Hematopoietic multipotent progenitor cell treated with erythropoietin and hydrocortisone succinate and interleukin-3 and kit ligand, for 17 days (in vitro differentiated cells): ENCODE measurements around the gene DUSP8.
A peak's percentile ranks its signal among the peaks of the same experiment; 100 is the strongest.
"Not testable (repeated sequence)": the region's sequence is repeated elsewhere in the genome, so short reads cannot be mapped to it uniquely, and the experiment has no call there.

ENCODE experiments used
- DNase-seq: peaks from one replicate; pipeline ENCODE4 v3.0.0-alpha.2; 2015; ENCODE audit warnings: low spot score

DUSP8 gene, protein sequence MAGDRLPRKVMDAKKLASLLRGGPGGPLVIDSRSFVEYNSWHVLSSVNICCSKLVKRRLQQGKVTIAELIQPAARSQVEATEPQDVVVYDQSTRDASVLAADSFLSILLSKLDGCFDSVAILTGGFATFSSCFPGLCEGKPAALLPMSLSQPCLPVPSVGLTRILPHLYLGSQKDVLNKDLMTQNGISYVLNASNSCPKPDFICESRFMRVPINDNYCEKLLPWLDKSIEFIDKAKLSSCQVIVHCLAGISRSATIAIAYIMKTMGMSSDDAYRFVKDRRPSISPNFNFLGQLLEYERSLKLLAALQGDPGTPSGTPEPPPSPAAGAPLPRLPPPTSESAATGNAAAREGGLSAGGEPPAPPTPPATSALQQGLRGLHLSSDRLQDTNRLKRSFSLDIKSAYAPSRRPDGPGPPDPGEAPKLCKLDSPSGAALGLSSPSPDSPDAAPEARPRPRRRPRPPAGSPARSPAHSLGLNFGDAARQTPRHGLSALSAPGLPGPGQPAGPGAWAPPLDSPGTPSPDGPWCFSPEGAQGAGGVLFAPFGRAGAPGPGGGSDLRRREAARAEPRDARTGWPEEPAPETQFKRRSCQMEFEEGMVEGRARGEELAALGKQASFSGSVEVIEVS

DNA sequence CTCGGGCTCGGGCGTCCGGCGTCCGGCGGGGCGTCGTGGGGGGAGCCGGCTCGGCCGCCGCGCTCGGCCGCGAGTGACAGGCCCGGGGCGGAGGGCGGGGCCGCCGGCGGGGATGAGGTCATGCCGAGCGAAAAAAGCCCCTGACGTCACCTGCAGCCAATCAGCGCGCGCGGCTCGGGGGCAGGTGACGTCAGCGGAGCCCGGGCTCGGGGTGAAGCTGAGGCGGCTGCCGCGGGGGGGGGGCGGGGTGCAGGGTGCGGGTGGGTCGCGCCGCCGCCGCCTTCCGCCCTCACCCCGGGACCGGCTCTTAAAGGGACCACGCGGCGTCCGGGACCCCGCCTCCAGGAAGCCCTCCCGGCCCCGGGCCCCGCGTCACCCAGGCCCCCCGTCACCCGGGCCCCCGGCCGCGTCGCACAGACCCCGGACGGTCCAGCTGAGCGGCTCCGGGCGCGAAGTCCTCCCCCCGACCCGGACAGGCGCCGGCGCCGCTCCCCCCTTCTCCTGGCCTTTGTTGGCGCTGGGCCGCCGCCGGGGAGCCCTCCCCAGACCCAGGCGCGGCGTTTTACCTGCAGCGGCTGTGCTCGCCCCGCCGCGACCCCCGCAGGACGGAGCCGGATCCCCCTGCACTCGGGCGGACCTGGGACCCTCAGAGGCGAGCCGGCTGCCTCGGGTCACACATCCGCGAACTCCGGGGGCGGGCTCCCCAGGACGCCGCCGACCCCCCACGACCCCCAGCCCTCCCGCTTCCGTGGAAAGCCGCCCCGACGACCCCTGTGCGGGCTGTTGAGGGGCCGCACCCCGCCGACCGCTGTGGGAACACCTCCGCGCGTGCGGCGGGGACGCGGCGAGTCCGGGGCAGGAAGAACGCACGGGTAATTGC is at the start of gene DUSP8:
TSS of gene DUSP8 (minus strand) at position 75 of the 880 bp plus-strand sequence. CDS start 6,445 bp downstream, outside the sequence.
- peak; percentile 56 for DNase-seq

DNA sequence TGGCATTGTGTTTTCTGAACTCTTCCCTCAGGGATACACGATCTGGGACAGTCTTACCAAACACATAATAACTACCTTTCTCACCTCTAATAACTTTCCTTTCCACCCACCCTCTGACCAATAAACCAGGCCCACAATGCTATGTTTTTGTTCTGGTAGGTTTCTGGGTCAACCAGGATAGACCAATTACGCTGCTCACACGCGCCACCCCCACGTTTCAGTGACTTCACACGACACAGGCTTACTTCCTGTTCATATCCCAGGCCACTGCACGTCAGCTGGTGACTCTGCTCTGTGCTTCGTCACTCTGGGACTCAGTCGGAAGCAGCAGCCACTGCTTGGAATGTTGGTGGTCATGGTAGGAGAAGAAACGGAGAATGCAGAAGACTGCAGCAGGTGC is 47.4 kb upstream of the DUSP8 start:
- DNase-seq: no peak

DNA sequence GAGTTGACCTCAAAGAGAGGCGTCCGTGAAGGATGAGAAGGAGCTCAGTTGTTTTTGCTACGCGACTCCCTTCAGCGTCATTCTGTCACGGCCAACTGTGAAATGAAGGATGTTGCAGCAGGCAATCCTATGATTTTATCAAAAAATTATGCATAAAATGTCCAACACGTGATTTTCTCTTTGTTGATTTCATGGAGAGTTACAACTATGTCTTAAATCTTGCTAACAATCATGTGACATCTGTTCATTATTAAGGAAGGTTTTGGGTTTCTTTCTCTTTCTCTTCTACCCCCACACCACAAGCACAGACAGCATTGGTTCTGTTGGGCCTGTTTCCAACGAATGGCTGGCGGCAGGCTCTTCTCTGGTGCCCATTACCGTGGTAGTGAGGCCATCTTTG is 46.2 kb upstream of the DUSP8 start:
- DNase-seq: no peak

DNA sequence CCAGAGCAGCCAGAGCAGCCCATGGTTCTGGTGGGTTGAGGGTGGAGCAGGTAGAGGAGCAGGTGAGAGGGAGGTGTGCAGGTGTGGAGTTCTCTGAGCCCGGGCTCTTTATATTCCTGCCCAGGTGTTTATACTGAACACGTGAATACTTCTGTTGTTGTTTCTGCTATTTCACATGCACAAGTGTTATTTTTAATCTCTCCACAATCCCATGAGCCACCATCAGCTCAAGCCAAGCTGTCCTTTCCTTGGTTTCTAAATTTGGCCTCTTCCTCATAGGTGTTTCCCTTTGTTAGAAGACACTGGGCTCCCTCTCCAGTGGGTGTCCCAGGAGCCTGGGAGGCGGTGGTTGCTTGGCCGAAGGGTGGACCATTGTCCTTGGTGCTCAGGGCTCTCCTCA is 36.3 kb upstream of the DUSP8 start, which contains the start of gene KRTAP5-3:
TSS of gene KRTAP5-3 (minus strand) at position 101 of the 400 bp plus-strand sequence. CDS start at position 23, 78 bp downstream.
- no peak for DNase-seq

DNA sequence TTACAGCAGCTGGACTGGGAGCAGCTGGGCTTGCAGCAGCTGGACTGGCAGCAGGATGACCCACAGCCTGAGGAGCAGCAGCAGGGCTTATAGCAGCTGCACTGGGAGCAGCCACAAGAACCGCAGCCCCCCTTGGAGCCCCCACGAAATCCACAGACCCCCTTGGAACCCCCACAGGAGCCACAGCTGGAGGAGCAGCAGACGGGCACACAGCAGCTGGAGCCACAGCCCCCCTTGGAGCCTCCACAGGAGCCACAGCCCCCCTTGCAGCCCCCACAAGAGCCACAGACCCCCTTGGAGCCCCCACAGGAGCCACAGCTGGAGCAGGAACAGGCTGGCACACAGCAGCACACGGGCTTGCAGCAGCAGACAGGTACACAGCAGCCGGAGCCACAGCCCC is 35.8 kb upstream of the DUSP8 start:
- not testable (repeated sequence) for DNase-seq

DNA sequence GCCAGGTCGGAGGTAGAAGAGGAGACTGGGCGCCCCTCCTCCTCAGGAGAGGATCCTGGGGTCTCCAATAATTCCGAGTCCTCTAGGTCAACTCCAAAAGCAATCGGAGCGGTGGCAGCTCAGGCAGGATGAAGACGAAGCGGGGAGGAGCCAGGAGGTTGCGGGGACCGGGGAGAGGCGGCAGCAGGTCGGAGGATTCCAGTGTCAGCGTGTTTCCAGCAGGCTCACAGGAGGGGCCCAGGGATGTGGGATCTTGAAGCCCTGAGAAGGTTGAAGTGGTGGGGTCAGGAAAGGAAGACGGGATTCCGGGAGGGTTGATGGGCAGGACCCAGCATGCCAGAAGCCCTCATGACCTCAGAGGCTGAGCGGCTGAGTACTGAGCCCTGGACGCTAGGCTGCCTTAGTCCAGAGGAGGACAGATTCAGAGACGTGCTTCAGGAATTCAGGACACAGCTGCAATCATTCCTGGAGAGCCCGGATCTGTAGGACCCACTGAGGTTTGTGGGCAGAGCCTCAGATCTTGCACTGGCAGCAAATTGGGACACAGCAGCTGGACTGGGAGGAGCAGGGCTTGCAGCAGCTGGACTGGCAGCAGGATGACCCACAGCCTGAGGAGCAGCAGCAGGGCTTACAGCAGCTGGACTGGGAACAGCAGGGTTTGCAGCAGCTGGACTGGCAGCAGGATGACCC is 35.2 kb upstream of the DUSP8 start:
- not testable (repeated sequence) for DNase-seq

DNA sequence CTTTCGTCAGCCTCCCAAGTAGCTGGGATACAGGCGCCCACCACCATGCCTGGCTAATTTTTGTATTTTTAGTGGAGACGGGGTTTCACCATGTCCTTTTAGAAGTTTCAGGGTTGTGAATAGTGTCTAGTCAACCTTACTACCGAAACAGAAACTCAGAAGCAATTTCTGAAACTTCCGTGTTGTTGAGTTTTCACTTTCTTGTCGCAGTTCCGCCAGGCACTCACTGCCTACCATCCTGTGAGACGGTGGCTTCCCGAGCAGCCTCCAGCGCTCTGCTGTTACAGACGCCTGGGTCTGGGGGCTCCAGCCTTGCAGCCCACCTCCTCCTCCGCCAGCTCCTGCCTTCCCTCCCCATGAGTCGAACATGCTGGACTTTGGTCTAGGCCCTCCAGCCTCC is 33.9 kb upstream of the DUSP8 start:
- not testable (repeated sequence) for DNase-seq

DNA sequence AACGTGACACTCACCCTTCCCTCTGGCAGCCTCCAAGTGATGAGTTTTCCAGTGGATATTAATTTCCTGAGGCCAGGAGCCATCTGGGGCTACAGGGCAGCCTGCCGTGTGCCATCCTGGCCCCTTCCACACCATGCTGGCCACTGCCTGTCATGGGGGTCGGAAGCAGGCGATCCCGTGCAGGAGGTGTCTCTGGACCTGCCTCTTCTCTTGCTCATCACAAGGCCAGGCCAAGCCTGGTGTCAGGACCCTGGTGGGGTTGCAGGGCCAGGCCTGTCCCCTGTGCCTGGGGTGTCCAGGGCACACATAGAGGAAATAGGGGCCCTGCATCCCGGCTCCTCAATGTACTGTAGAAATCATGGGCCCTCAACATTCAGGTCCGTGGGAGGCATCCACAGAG is 32.6 kb upstream of the DUSP8 start:
- no peak for DNase-seq

DNA sequence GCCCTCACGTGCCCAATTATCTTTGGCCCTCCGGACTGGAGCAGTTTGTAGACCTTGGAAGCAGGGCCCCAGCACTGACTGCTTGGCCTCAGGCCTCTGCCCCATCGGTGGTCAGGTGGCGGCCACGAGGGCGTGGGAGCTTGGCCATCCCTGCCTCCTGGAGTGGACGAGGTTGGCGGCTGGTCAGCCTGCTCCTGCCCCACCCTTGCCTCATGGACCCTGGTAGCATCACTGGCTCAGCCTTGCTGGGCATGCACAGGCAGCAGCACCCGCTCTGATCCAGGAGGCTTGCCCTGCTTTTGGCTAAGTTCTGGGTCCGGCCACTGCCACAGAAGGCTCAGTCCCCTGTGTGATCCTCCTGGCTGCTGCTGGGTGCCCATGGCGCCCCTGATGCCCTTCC is 32.1 kb upstream of the DUSP8 start:
- DNase-seq: no peak

DNA sequence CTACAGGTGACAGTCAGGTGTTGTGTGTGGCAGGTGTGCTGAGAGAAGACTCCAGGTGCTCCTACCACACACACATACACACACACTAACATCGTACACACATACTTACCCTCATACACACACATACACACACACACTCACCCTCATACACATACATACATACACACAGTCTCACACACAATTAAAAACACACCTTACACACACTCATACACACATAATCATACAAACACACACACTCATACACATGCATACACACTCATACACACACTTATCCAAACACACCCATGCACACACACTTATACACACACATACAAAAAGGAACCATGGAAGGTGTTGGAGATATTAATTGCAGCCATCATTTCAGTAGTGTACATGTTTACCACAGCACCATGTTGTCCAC is 31.6 kb upstream of the DUSP8 start:
- no peak for DNase-seq

DNA sequence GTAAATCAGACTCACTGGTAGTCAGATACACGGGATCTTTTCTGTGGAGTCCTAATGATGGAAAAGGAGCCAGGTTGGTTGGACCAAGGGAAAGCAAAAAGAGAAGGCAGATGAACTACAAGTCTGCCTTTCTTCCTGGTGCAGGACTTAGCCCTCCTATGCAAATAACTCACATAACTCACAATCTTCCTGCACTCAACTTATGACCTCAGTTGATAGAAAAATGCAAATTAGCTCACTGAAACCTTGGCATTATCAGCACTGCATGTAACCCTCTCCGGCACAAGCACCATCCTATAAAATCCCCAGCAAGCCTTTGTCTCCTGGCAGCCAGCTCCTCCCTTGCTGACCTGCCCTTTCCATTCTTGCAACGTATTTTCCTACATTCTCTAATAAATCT is 29.6 kb upstream of the DUSP8 start:
- DNase-seq: not testable (repeated sequence)

DNA sequence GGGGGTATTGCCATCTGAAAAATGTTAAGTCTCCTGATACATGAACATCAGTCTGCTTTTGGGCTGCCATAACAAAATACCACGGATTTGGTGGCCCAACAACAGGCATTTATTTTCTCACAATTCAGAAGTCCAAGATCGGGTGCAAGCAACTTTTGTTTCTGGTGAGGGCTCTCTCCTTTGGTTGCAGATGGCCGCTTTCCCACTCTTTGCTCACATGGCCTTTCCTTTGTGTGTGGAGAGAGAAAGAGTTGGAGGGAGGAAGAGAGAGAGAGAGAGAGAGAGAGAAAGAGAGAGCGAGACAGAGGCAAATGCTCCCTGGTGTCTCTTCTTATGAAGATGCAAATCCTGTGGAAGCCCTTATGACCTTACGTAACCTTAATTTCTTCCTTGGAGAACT is 28.6 kb upstream of the DUSP8 start:
- DNase-seq: no peak

DNA sequence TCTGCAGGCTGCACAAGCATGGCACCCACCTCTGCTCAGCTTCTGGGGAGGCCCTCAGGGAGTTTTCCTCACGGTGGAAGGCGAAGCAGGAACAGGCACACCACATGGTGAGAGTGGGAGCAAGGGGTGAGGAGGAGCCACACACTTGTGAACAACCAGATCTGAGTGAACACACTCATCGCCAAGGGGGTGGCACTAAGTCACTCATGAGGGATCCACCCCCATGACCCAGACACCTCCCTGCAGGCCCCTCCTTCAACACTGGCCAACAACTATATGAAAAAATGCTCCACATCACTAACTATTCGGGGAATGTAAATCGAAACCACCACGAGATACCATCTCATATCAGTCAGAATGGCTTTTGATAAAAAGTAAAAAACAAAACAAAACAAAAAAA is 26.7 kb upstream of the DUSP8 start:
- DNase-seq: no peak

DNA sequence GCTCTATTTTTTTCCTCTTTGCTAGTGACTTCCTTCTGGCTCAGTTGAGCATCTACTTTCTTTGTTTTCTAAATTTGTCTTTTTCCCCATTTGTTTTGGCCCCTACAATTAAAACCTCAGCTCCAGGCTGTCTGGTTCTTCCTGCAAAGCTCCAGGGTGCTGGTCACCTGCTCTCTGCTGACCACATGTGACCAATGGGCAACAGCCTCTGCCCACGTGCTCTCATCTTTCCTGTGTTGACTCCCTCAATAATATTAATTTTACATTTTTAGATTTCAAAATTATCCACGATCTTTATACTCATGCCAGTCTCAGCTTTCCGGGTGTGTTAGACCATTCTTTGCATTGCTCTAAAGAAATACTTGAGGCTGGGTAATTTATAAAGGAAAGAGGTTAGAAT is 26.3 kb upstream of the DUSP8 start:
- DNase-seq: not testable (repeated sequence)

DNA sequence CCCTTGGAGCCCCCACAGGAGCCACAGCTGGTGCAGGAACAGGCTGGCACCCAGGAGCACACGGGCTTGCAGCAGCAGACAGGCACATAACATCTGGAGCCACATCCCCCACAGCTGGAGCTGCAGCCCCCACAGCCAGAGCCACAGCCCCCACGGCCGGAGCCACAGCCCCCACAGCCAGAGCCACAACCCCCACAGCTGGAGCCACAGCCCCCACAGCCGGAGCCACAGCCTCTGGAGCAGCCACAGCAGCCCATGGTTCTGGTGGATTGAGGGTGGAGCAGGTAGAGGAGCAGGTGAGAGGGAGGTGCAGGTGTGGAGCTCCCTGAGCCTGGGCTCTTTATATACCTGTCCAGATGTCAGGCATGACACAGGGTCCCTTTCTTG is 25.9 kb upstream of the DUSP8 start, which contains the start of gene KRTAP5-2:
TSS of gene KRTAP5-2 (minus strand) at position 301 of the 387 bp plus-strand sequence. CDS start at position 257, 44 bp downstream.
- DNase-seq: no peak

DNA sequence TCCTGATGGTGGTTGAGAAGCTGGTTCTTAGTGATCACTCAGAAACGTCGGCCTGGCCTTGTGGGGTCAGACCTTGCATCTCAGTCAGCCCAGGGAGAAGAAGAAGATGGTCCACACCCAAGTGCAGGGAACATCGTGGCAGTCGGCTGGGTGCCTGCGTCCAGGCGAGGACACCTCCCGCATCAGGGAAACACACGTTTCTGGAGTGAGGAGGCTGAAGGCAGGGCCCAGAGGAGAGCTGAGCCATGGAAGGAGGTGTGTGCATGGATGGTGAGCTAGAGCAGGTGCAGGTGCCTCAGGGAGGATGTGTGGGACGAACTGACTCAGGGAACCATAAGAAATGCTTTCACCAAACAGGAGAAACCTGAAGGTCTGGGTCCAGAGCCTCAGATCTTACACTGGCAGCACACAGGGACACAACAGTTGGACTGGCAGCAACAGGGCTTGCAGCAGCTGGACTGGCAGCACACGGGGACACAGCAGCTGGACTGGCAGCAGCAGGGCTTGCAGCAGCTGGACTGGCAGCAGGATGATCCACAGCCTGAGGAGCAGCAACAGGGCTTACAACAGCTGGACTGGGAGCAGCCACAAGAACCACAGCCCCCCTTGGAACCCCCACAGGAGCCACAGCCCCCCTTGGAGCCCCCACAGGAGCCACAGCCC is 25.4 kb upstream of the DUSP8 start:
- DNase-seq: no peak

DNA sequence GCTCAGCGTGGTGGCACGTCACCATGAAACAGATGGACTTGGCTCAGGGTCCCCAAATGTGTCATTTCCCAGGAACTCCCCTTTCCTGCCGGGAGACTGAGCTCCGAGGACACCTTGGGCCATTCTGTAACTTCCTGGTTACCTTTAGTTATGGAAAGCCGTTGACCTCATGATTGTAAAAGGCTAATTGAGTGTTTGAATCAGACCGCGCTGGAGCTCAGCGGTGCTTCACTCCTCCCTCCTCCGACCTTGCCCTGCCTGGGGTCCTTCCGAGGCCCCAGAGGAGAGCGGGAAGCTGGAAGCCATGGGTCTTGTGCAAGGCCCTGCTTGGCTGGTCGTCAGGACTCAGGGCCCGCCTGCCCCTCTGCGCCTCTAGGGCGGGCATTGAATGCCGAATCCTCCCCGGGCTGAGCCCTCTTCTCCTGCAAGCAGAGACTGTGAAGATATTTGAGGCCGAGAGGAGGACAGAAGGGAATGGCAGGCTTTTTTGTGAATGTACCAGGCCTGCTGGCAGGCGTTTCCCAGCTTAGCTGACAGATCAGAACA is 24.6 kb upstream of the DUSP8 start:
- DNase-seq: not testable (repeated sequence)

DNA sequence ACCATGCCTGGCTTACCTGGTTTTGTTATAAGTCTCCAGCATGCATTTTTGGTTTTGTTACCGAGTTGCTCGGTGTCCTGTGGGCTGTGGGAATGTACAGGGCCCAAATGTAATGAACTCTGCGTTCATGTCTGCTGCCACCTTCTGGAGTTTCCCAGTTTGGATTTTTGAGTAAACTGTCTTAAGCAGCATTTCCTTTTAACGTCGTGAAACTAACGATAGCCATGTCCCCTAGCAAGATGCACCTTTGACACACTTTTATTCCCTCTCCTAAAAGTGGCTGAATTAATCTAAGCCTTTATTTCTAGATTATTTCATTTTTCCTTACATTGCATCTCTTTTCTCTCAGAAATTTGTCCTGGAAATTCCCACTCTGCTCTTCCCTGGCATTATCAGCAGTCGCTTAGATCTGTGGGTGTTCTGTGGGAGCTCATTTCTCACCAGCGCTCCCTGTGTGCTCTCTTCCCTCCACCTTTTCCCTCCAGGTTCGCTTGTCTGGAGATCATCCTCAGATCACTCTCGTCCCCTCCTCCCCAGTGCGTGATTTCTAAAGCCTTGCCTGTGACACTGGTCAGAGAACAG is 24.0 kb upstream of the DUSP8 start:
- not testable (repeated sequence) for DNase-seq

DNA sequence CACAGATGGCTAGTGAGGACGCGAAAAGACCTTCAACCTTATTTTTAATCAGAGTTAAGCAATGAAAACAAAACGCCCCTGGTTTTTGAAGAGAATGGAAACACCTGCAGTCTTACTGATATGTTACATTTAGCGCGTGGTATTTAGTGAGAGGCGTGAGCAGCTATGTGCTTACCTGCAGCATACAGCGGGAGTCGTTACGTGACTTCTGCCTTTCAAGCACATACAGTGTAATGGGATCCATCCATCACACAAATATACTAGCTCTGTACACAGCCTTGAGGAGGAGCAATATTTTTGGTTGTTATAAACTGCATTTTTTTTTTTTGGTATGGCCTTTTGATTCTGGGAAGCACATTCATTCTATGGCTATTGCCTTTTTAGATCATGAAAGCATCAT is 20.6 kb upstream of the DUSP8 start:
- no peak for DNase-seq

DNA sequence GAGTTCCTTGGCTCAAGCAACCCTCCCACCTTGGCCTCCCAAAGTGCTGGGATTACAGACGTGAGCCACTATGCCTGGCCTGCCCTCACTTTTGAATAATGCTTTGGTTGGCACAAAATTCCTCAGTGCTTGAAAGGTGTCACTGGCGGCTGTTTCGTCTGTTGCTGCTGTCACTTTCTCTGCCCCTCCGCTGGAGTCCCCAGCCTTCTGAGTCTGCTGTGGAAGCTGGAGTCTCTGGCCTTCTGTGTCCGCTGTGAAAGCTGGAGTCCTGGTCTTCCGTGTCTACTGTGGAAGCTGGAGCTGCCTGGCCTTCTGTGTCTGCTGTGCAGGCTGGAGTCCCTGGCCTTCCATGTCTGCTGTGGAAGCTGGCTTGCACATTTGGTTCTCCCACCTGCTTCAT is 17.9 kb upstream of the DUSP8 start:
- DNase-seq: no peak
